GM21717 (cell line): ENCODE data around the gene ZNF268.
"Not testable (repeated sequence)": the region's sequence is repeated elsewhere in the genome, so short reads cannot be mapped to it uniquely, and the experiment has no call there.

Source experiments
- ATAC-seq: cut with Tn5 transposase; IDR thresholded peaks from one replicate; pipeline ENCODE4 v1.9.1; 2021; ENCODE audit warnings: mild to moderate bottlenecking, moderate library complexity; ENCODE audit not compliant: unreplicated experiment

Gene ZNF268

DNA sequence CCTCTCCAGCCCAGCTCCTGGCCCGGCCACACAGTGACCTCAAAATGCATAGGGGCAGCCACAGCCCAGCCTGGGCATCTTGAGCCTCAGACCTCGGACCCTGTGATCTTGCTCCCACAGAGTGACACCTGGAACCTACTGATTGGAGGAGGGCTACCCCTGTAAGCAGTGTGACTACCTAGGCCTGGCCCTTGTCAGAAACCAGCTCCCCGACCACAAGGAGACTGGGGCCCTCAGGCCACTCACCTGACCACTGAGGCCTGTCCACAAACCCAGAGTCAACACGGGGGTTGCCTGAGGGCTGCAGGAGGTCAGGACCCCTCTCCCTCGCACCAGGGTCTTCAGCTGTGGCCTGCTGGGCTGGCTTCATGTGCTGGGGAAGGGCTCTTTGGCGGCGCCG lies 45.4 kb downstream of the ZNF268 start:
- no peak for ATAC-seq

DNA sequence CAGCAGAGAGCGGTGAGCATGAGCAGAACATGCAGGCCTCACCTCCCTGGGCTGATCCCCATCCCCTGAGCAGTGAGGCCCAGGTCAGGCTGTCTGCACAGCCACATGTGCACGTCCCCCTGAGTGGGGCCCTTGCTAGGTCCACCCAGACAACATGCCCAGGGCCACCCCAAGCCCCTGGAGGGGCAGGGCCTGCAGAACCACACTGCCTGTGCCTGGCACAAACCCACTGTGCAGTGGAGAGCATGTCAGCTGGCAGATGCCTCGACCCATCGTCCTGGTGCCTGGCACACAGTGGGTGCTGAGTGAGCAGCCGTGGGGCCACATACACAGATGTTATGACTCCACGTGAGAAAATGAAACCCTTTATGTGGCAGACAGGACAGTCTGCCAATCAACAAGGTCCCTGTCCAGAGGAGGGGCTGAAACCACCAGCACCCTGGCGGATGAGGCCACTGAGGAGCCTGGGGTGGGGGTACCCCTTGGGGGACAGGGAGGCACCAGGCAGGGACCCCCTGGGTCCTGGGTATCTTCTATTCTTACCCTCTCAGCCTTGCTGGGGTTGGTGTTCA lies 46.1 kb downstream of the ZNF268 start:
- no peak for ATAC-seq

DNA sequence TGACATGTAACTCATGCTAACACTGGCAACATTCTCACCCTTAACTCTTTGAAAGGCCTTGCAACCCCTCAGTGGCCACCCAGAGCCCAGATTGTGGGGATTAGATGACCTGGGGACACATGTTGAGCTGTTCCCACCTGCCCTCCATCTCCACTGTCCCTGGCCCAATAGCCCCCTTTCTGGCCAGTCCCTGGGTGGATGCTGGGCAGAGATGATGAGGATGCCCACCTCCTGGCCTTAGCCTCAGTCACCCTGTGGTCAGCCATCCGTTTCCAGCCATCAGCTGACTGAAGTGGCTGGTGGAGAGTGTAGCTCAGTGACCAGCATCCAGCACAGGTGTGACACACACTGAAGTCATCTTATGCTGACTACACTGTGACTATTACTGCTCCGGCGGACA lies 49.7 kb downstream of the ZNF268 start:
- ATAC-seq = no peak

DNA sequence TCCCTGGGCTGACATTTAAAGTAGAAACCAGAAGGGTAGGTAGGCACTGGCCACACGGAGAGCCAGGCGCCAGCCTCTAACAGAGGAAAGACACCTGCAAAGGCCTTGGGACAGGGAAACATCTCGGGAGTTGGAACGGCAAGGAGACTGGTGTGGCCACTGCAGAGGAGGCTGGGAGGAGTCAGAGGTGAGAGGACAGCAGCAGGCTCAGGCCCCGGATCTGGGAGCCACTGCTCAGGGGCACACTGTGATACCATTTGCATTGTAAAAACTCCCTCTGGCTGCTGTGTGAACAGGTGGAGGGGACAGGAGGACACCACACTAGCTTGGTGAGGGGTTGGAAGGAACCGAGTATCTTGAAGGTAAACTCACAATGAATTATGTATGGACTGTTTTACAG lies 51.7 kb downstream of the ZNF268 start:
- no peak for ATAC-seq

DNA sequence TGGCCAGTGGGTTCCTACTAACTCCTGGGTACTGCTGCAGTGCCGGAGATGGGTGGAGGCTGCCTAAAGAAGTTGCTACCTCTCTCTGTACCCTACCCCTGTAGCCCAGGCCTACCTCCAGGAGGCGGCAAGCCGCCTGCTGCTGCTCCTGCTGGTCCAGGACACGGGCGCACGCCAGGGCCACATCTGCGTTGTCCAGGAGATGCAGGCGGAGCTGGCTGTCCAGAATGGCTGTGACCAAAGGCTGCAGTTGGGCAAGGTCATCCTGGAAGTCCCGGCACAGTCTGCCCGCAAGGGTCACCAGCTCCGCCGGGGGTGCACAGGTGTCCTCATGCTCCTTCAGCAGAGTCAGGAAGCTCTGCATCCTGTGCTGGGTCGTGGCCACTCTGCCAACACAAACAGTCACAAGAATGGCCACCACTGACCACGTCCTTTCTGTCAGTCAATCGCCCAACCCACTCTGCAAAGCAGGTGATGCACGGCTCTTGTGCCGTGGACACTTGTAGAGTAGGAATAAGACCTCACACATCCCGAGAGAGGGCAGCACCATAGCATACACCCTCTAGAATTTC lies 52.8 kb downstream of the ZNF268 start:
- ATAC-seq = no peak

DNA sequence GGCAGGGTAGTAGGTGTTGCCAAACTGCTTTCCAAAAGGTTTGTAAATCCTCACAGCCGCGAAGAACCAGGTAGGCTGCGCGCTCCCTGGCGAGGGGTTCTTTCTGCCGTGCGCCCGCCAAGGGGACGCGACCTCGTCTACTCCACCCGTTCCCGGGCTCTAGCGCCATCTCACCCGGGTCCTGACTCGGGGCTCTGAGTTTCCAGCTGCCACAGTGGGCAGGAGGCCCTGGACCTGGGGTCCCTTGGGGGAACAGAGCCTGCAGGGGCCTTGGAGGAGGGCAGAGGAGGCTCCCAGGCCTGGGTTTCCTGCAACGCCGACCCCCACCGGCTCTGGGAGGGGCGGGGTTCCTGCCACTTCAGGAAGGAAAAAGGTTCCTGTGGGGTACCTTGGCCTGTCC lies 53.7 kb downstream of the ZNF268 start:
- ATAC-seq = no peak

DNA sequence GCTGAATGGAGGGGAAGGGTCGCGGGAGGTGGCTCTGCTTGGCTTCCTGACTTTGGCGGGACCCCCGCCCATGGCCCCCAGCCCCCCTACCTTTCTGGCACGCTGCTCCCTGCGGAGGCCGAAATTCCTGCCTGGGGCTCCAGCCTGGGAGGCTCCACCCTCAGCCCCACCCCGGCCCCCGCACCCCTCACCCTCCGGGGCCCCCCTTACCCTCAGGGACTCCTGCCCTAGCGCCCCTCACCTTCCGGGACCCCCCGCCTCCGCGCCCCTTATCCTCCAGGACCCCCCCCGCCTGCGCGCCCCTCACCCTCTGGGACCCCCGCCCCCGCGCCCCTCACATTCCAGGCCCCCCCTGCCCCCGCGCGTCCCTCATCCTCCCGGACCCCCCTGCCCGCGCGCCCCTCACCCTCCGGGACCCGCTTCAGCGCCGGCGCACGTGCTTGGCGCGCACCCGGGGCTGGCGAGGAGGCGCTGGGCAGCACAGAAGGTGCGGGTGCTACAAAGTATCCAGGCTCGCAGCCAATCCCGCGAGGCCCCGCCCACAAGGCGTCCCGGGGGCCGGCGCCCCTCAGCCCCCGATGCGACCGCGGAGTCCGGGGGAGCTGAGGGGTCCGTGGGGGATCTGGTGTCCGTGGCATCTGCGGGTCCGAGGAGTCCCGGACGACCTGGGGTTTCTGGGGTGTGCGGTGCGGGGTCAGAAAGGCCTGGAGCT lies 54.3 kb downstream of the ZNF268 start, which contains the start of gene ANHX:
Gene ANHX (minus strand): TSS at position 477 of the 712 bp plus-strand sequence. CDS start 1,521 bp downstream, outside the sequence.
- ATAC-seq = no peak

DNA sequence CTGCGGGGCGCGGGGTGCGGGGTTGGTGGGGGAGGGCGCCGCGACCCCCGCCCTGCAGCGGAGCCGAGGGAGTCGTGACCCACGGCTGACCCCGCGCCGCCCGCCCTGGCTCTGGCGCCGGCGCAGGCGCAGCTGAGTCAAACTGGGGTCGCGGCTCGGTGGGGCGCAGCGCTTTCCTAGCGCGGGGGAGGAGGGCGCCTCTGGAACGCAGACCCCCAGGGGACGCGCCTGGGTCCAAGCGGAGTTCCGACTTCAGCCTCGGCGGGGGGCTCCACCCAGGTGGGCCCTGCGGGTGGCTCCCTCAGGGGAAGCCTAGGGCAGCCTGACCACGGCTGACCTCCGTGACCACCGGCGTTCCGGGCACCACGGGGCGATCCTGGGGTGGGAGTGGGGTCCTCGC lies 54.8 kb downstream of the ZNF268 start:
- ATAC-seq = no peak

DNA sequence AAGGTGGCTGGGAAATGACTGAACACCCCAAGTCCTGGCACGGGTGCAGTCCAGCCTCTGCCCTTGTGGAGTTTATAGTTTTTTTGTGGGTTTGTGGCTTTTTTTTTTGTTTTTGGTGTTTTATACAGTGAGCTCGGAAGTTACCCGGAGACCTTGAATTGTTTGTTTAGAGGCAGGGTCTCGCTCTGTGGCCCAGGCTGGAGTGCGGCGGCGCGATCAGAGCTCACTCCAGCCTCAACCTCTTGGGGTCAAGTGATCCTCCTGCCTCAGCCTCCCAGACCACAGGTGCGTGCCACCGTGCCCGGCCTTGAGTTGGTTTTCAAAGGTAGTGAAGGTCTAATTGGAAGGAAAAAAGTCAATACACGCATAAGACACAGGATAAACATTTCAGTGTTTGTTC lies 55.3 kb downstream of the ZNF268 start:
- ATAC-seq = no peak

DNA sequence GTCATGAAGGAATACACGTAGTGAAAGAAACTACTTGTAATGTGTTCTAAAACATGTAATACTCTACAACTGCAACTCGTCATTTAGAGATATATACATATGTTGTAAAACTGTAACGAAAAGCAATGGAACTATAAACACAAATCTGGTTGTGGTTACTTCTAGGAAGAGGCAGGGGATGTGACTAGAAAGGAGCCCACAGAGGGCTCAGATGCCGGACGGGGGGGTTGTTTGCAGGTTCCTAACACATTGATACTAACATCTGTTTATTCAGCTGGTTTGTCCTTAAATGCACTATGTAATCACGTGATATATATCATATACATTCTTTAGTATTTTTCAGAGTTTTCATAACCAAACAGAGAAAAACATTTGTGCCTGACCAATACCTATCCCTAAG lies 70.4 kb downstream of the ZNF268 start:
- ATAC-seq = no peak

DNA sequence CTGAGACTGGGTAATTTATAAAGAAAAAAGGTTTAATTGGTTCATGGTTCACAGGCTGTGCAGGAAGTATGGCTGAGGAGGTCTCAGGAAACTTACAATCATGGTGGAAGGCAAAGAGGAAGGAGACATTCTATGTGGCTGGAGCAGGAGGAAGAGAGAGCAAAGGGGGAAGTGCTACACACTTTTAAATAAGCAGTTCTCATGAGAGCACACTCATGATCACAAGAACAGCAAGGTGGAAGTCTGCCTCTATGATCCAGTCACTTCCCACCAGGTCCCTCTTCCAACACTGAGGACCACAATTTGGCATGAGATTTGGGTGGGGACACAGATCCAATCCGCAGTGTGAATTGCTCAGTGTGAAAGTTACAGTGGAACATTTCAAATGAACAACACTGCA lies 74.5 kb downstream of the ZNF268 start:
- ATAC-seq = not testable (repeated sequence)

DNA sequence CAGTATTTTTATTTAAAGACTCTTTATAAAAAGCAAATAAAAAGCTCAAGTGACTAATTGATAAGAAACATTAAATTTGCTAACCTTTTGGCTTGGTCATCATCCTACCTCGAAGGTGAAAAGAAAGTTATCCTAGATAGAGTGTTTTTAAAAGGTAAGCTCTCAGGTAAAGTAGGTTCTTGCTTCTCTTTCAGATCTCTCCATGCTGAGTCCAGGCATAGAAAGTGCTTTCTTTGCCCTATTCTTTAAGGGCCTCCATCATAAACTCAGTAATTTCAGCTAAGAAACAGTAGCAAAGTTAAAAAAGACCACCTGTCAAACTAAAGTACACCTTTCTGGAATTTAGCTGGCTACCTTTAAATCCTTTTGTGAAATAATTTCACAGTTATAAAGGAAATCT lies 75.0 kb downstream of the ZNF268 start:
- ATAC-seq = no peak

DNA sequence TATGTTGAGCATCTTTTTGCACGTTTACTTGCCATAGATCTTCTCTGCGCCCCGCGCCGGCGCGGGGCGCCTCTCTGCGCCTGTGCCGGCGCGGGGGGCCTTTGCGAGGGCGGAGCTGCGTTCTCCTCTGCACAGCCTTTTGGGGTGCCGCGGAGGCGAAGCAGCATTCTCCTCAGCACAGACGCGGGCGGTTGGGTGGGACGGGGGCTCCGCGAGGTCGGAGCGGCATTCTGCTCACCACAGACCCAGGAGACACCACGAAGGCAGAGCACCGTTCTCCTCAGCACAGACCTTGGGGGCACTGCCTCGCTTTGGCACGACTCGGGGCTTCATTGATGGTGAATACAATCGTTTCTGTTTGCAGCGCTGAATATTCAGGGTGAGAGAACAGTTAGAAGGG lies 82.9 kb downstream of the ZNF268 start:
- no peak for ATAC-seq
